ENCODE data around the gene MMP24OS. TPM values are rescaled to one million over a fixed set of nuclear protein-coding genes. Genes with fewer than 3 reads are reported as not detected.

The MMP24OS gene
- total and polyA plus RNA-seq, 10 of the 15 experiments (the other 5 are each of a cell fraction or from before 2014, with no cell fraction given): 2.0 to 30.9 (median 10.9) TPM

DNA sequence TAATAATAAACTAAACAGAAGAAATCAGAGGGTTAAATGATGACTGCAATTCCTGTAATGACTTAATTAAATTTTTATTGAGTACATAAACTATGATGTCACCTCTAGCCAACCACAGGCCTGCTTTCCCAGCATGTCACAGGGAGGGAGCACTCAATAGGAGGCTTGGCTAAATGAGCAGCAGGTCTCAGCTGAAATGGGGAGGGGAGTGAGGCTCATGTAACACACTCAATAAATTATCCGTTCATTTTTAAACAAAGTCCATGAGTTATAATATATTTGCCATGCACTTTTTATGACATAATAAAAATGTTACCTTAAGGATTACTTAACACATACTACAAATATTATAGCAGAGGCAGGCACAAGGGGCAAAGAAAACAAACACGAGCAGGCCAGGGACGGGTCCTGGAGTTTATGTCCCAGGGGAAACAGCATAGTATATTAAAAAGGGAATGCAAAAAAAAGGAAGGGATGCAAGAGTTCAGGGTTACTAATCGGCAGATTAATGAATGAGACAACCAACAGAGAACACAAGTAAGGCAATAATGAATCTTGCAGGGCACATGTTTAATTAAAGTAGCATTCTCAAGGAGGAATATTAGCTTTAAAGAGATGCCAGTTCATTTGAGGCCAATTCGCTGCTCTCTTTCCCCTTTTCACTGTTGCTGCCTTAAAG, 41.4 kb upstream of the MMP24OS start (continued):
- TF ChIP-seq E2F8 (IDR thresholded peaks at IDR 0.05; ENCODE audit: low read depth, partially characterized antibody) (no peak), DPF2 (IDR thresholded peaks at IDR 0.05) (no peak), MXI1 (IDR thresholded peaks at IDR 0.05; ENCODE audit: low read depth, low read length) (no peak), SREBF1 (IDR thresholded peaks at IDR 0.05; ENCODE audit: low read length) (no peak), ZNF687 (IDR thresholded peaks at IDR 0.05) (no peak), TCF7 (IDR thresholded peaks at IDR 0.05; ENCODE audit: borderline replicate concordance) (no peak), CEBPB (IDR thresholded peaks at IDR 0.05; ENCODE audit: borderline replicate concordance in 1 of 2, low read depth in 2 of 2, low read length in 2 of 2) (no peak), BACH1 (IDR thresholded peaks at IDR 0.05; ENCODE audit: borderline replicate concordance) (no peak)
